ENCODE measurements around the gene BRS3.
"Not testable (repeated sequence)": the region's sequence is repeated elsewhere in the genome, so short reads cannot be mapped to it uniquely, and the experiment has no call there.

The BRS3 gene

DNA sequence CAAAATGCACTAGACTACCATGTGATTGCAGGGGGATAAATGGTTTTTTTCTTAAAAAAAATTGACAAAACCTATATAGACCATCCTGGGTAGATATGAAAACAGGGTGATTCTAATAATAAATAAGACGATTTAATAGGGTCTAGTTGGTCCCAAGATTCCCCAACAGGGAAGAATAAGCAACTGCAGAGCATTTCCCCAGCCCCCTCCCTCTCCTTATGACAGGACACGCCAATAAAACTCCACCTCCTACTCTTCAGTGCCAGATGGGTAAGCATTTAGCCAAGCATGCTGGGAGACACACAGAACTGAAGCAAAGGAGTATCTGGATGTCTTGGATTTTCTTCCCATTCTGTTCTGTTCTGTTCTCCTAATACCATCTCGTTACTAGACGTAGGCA is at the start of gene BRS3:
TSS of gene BRS3 (plus strand) at position 301 of the 400 bp plus-strand sequence. CDS start 168 bp downstream, outside the sequence.
- no peak for DNase-seq (ENCODE audit: low read depth)

DNA sequence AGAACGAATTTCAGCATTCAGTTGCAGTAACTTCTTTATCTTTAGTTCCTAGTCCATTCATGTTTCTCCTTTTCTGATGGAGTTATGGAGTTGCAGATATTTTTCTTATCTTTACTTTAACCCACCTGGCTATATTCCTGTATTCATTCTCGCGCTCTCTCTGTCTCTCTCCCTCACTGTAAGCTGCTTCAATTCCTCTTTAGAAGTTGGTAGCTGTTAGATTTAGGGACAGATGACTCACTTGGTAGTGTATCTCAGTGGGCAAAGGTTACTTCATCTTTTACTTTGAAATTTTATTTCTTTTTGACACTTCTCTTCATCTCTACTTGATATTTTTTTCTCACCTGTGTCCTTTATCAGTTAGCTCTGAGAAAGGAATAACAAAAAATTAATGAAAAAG is 49.6 kb upstream of the BRS3 start:
- no peak for DNase-seq (ENCODE audit: low read depth)

GRCh38 chrX:136445674-136446073 is 42.1 kb upstream of the BRS3 start:
- DNase-seq (ENCODE audit: low read depth) = not testable (repeated sequence)

GRCh38 chrX:136446208-136446607 is 41.5 kb upstream of the BRS3 start:
- DNase-seq (ENCODE audit: low read depth) = no peak

GRCh38 chrX:136447308-136447707 is 40.4 kb upstream of the BRS3 start:
- no peak for DNase-seq (ENCODE audit: low read depth)

- DNase-seq (ENCODE audit: low read depth) = no peak
Observed at GRCh38 chrX:136447968-136448367, 39.8 kb upstream of the BRS3 start.

- no peak for DNase-seq (ENCODE audit: low read depth)
Observed at GRCh38 chrX:136450050-136450830, 37.5 kb upstream of the BRS3 start.

- no peak for DNase-seq (ENCODE audit: low read depth)
Observed at GRCh38 chrX:136452614-136453013, 35.1 kb upstream of the BRS3 start.

DNA sequence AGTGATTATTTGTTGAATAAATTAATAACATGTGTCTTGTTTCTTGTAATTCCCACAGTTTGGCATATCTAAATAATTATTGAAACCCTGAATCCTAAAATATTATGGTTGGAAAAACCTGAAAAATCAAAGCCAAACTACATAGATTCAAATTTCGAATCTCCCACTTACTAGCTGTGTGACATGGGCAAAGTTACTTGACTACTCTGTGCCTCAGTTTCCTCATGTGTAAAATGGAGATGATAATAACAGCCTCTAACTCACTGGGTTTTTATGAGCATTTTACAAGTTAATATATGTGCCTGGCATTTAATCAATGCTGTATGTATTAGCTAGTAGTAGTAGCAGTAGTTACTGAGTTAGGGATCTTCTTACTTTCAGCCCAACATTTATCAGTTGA is 34.6 kb upstream of the BRS3 start:
- DNase-seq (ENCODE audit: low read depth) = no peak

GRCh38 chrX:136453771-136454170 is 34.0 kb upstream of the BRS3 start:
- no peak for DNase-seq (ENCODE audit: low read depth)

- no peak for DNase-seq (ENCODE audit: low read depth)
Observed at GRCh38 chrX:136456133-136456532, 31.6 kb upstream of the BRS3 start.

DNA sequence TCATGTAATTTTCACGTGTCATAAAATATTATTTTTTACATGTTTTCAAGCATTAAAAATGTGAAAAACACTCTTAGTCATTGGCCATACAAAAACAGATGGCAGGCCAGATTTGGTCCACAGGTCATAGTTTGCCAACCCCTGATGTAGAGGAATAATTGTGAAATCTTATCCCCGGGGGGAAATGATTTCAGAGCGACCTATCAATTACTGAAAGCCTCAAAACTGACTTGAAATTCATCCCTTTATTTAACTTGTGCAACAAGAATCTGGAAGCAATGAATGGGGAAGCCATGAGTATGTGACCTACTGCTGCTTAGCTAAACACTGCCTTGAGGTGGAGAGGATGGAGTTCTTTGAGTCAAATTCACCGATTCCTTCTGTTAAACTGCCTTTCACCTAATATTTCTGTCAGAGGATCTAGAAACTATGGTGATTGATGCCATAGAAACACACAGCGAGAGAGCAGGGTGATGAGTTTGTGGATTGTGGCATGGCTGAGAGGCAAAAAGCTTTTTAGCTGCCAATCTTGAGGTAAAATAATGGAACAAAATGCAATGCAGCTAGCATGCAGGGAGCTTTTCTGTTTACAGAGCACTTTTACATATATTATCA is 30.3 kb upstream of the BRS3 start:
- DNase-seq (ENCODE audit: low read depth) = no peak

GRCh38 chrX:136464589-136464988 is 23.2 kb upstream of the BRS3 start:
- no peak for DNase-seq (ENCODE audit: low read depth)

DNA sequence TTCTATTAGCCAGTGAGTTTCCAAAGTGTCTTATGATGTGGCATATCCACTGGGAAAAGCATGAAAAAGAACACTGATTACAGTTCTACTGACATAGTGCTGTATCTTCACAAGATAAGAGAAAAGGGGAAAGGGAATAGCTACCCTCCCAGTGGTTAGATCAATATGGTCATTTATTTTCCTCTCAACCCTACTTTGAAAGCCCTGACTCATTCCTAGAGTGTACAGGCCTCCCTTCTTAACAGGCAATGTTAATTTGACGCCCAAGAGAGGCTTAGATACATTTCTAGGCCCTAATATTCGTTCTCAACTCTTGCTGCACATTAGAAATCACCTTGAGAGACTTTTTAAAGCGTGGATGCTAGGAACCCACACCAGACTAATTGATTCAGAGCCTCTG is 20.4 kb upstream of the BRS3 start:
- no peak for DNase-seq (ENCODE audit: low read depth)

GRCh38 chrX:136468391-136469103 is 19.2 kb upstream of the BRS3 start:
- no peak for DNase-seq (ENCODE audit: low read depth)

DNA sequence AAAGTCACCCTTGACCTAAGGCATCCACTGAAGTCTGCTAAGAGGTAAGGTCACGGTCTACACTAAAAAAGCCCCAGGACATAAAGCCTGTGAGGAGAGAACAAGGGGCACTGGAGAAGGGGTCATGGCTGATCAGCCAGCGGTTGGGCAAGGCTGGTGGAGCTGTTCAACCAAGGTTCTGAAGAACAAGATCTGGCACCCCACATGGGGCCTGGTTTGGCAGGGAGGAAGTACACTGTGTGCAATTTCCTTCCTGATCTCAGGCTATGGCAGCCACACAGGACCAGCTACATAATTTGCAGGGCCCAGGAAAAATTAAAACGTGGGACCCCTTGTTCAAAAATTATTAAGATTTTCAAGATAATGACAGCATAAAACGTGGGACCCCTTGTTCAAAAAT is 14.1 kb upstream of the BRS3 start:
- no peak for DNase-seq (ENCODE audit: low read depth)

- no peak for DNase-seq (ENCODE audit: low read depth)
Observed at GRCh38 chrX:136475236-136475635, 12.5 kb upstream of the BRS3 start.

DNA sequence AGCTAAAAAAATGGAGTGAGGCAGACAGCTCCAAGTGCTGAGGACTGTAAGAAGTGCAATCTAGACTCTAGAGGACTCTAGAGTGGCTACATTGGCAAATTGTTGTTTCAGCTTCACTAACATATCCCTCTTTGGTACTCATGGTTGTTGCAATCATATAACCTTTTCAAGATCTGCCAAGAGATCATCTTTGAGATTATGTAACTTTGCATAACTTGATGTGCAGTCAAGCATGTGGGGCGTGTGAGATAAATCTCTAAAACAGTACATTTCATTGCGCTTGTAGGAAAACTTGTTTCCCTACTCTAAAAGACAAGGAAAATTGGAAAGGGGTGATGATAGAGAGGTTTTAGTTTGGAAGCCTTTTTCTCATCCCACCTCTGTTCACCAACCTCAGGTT is 11.2 kb upstream of the BRS3 start:
- no peak for DNase-seq (ENCODE audit: low read depth)

DNA sequence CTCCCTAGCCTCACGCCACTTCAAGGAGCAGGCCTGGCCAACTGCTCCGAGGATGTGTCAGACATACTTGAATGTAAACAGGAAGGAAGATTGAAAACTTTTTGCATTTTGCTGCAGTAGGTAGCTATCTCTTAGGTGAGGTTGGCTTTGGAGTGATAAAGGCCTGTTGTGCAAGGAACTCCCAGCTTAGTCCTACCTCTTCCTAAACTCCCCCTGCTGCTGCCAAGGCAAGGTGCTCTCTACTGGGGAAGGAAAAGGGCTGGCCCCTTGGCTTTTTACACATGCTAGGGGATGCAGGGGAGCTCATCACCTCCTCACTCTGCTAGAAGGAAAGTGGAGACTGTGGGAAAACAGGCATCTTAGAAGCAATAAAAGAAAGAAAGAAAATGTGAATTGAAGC is 10.7 kb upstream of the BRS3 start:
- DNase-seq (ENCODE audit: low read depth) = no peak

- DNase-seq (ENCODE audit: low read depth) = no peak
Observed at GRCh38 chrX:136480383-136480782, 7.4 kb upstream of the BRS3 start.

GRCh38 chrX:136488706-136489105 is 959 bp downstream of the BRS3 start:
- no peak for DNase-seq (ENCODE audit: low read depth)

DNA sequence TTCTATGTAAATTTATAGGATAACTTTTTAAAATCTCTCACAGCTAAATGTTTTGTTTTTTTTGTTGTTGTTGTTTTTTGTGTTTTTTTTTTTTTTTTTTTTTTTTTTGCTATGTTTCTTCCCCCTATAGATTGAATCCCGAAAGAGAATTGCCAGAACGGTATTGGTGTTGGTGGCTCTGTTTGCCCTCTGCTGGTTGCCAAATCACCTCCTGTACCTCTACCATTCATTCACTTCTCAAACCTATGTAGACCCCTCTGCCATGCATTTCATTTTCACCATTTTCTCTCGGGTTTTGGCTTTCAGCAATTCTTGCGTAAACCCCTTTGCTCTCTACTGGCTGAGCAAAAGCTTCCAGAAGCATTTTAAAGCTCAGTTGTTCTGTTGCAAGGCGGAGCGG is 4.1 kb downstream of the BRS3 start:
- DNase-seq (ENCODE audit: low read depth) = no peak

DNA sequence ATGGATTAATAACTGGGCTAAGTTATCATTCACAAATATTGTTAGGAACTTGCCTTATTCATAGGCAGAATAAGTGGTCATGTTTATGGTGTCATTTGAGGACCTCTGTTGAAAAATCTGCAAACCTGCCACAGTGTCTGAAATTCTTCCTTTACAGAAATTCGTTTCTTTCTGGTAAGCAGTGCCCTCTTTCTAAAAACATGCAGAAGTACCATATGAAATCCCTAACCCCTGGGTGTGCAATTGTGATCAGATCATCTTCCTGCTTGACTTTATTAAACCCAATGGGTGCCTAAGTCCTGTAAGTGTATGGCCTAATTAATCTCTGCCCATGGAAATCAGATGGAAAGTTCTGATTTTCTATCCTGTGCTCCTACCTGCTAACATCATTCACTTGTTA is 5.3 kb downstream of the BRS3 start:
- DNase-seq (ENCODE audit: low read depth) = no peak

Data from GM04504 (cell line).